HG03558 (cell line): Measurements from ENCODE around the gene POU2F1.
"Not testable (repeated sequence)": the region's sequence is repeated elsewhere in the genome, so short reads cannot be mapped to it uniquely, and the experiment has no call there.

ENCODE experiments used
- ATAC-seq: cut with Tn5 transposase; IDR thresholded peaks from one replicate; pipeline ENCODE4 v1.9.1; 2021; ENCODE audit warnings: moderate number of reproducible peaks; ENCODE audit not compliant: unreplicated experiment; ENCODE audit errors: extremely low read depth

POU2F1 gene

DNA sequence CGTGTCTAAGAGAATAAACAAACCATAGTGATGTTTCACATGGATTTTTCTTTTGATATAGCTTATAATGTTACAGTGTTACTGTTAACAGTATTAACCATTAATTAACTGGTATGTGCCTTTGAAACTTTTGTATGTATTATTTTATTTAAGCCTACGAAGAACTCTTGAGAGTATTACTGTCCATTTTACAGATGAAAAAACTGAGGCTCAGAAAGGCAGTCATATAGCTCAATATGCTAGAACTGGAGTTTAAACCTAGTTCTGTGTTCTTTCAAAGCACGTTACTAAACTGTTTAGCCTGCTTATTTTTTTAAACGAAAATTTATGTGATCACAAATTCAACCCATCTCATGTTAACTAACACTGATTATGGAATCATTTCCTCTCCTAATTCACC lies 83.5 kb downstream of the POU2F1 start:
- ATAC-seq, result no peak

DNA sequence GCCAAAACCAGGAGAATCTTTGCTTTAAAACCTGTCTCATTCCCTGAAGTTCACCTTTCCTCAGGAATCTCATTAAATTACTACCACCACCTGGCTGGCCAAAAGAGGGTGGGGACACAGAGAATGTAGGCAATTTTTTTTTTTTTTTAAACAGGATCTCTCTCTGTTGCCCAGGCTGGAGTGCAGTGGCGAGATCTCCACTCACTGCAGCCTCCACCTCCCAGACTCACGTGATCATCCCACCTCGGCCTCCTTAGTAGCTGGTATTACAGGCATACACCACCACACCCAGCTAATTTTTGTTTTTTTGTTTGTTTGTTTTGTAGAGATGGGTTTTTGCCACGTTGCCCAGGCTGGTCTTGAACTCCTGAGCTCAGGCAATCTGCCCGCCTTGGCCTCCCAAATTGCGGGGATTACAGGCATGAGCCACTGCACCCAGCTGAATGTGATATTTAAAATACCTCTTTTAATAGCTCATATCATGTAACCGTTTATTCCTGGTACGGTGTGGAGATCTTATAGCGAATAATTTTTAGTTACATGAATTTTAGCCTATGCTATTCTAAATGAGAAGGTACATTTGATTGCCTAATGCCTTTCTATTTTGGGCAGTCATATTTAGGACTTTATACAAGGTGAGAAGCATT lies 84.5 kb downstream of the POU2F1 start:
- ATAC-seq, result no peak

DNA sequence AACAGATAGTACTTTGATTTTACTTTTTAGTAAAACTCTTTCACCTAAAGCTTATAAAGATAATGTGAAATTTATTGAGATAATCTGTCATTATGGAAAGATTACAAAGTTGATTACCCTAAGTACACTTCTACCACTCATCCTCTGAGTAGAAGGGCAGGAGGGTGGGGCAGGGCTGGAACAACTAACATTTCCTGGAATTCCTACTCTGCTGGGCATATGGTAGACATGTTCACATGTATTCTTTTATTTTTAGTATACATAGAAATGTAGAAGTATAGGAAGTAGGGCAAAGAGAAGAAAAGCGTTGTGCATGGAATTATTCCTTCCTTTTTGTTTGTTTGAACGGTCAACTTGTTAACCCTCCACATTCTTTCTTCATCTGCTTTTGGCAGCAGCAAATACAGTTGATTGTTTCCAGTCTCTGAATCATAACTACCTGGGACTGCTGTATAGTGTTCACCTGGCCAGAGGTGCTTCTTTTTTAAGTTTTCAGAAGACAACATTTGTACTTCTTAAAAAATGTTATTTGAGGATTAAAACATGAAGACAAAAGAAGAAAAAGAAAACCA lies 85.1 kb downstream of the POU2F1 start:
- ATAC-seq, result no peak

DNA sequence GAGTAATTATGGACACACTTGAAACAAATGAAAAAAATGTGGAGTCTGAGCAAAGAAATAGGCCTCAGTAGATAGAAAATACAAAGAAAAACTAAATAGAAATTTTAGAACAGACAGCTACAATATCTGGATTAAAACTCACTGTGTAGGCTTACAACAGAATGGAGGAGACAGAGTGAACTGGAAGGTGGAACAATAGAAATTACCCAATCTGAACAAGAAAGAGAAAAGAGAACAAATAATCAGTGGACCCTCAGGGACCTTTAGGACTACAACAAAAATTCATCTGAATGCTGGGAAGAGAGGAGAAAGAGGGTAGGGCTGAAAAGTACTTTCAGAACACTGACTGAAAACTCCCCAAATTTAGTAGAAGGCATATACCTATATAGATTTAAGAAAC lies 90.0 kb downstream of the POU2F1 start:
- no peak for ATAC-seq

DNA sequence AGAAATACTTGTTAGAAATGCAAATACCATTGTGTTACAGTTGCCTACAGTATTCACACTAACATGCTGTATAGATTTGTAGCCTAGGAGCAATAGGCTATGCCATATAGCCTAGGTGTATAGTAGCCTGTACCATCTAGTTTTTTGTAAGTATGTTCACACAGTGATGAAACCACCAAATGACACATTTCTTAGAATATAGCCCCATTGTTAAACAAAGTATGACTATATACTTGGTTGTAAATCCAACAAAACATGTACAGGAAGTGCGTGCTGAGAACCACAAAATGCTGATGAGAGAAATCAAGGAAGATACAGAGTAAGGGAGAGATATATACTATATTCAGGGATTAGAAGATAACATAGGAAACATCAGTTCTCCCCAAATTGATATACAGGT lies 92.2 kb downstream of the POU2F1 start:
- no peak for ATAC-seq

DNA sequence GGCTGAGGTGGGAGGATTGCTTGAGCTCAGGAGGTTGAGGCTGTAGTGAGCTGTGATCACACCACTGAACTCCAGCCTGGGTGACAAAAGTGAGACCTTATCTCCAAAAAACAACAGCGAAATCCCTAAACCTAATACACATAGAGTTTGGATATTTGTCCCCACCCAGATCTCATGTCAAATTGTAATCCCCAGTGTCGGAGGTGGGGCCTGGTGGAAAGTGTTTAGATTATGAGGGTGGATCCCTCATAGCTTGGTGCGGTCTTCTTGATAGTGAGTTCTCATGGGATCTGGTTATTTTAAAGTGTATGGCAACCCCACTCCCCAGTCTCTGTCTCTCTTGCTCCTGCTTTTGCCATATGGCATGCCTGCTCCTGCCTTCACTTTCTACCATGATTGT lies 94.0 kb downstream of the POU2F1 start:
- no peak for ATAC-seq

DNA sequence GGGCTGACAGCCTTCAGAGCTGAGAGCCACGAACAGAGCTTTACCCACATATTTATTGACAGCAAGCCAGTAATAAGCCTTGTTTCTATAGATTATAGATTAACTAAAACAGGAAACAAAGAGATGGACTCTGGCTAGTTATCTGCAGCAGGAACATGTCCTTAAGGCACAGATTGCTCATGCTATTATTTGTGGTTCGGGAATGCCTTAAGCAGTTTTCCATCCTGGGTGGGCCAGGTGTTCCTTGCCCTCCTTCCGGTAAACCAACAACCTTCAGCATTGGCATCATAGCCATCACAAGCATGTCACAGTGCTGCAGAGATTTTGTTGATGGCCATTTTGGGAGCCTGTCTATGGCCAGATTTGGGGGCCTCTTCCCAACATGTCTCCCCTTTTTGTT lies 96.8 kb downstream of the POU2F1 start:
- ATAC-seq, result no peak

DNA sequence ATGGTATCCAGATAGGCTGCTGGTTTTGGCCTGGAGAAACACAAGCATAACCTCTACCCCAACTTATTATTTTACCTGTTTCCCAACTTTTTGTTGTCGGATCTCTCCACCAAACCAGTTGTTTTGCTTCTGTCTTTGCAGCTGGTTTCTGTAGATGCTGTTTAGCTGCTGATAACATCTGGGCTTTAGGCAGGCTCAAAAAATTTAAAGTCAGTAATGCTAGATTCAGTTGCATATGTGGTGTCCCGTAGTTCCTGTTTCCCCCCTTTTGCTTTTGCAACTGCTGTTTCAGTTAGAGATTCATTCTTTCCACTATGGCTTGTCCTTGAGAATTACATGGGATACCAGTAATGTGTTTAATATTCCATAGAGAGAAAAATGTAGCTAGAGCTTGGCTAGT lies 98.5 kb downstream of the POU2F1 start:
- ATAC-seq, result not testable (repeated sequence)

DNA sequence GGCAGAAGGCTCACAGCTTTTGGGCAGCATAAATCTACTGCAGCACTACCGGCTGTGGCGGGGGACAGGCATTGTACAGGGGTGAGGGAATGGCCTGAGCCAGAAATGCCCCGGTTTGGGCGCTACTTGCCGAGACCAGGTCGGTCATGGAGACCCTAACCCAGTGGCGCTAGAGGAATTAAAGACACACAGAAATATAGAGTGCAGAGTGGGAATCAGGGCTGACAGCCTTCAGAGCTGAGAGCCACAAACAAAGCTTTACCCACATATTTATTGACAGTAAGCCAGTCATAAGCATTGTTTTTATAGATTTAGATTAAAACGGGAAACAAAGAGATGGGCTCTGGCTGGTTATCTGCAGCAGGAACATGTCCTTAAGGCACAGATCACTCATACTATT lies 101.8 kb downstream of the POU2F1 start:
- ATAC-seq, result no peak

DNA sequence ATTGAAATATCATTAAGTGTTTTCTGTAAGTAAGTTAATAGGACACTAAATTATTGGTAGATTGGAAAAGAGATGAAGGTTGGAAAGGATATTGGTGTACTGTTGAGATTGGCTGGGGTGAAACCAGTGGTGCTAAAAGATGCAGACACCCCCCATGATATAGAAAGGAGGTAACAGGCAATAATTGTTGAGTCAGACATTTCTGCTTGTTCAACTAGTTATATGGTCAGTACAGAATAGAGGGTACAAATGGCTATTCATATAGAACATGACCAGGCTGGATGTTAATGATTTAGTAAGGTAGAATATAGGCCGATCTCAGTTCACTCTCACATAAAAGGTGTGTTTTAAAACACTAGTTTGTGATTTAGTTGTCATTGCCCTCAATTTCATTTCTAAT lies 104.5 kb downstream of the POU2F1 start:
- no peak for ATAC-seq

DNA sequence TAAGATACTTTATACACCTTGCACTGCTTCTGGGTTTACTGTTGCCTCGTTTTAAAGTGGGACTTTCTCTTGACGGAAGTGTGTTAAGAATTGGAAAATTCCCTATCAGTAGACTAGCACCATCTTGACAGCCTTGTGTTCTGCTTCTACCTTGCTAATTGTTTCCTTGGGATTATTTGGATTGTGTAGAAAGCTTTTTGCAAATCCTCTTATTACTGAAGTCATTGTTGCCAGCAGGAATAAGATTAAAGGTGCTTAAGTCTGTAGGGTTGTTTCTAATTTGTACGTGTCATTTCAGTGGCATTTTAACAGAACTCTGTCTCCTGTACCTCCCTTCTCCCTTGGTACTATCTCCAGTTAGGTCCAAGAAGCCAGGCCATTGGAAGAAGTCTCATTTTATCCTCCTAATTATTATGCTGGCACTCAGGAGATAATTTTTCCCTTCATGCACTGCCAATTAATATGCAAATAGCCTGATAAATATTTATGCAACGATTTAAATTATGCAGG lies 107.7 kb downstream of the POU2F1 start:
- no peak for ATAC-seq

DNA sequence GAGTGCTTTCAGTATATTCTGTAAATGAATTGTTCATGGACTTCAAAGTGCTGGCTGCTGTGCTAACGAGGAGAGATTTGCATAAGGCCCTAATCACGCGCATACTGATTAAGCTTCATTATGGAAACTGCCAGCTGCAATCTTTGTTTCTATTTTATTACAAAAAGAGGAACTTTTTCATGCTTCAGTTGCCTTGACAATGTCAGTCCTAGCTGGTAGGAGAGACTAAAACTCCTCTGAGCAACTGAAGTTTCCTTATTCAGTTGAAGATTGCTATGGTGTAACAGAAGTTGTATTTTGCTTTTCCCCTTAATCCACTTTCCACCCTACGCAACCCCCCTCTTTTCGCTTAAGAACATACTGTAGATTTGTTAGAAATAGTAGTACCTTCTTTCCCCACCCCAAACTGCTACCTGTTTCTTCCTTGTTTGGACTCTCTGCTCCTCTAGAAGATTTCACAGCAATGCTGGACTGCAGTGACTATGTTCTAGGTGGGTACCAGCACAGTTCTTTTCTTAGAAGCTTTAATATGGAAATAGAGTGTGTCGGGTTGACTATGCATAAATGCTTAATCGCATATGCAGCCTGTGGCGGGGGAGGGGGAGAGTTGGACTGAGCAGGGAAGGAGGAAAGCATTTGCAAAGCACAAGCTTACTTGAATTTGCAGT lies 108.3 kb downstream of the POU2F1 start:
- peak; percentile 42 for ATAC-seq

DNA sequence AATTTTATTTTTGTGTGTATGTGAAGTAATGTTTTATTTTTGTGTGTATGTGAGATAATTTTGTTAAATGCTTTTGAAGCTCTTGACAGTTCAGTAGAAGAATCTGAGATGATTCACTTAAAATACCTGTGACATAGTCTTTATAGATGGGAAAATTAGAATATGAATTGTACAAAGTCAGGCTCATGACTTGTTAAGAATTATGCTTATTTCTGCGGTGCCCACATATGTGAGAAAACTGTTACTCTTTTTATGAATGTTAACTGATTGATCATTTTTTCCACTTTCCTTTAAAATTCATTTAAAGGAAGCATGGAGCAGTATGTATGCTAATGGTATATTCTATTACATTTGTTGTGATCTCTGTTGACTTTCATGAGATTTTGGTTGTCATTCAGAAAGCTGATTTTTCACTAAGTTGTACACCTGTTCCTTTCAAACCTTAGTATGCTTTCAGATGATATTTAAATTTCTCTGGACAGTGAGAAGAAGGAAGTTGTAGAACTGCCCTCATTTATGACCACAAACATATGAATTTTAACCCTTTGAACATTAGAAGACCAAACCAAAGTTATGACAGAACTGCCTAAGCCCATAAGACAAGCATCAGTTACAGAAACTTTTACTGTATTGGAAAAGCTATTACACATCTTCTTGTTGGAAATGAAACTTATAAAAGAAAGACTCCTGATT lies 110.1 kb downstream of the POU2F1 start:
- peak; percentile 27 for ATAC-seq

DNA sequence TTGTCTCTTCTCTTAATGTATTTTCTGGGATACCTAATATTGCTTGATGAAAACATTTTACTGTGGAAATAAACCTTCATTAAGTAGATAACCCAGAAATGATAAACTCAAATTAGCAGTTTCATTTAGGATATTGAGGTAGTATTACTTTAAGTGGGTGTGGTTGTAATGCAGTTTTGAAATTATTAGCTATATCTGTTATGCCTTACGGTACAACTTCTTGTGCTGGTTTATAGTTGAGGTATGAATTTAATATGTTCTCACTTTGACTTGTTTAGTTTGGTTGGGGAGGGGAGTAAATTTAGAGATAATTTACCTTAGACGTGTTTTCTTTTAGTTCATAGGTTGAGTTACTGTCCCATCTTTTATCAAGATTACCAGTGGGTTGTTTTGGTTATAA lies 111.0 kb downstream of the POU2F1 start:
- no peak for ATAC-seq

DNA sequence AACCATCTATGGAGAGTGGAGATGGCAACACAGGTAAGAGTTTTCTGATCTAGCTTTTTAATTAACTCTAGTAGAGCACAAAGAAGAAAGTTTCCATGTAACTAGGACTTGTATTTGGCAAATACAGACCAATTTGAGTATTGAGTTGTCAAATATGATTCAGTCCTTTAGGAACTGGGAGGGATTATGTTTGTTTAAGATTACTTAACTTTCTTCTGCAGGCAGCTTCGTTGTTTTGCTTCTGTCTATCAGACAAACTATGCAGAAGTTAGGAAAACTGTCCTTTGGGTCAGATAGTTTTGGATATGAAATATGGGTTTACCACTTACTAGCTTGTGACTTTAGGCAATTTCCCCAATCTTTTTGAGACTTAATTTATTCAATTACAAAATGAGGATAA lies 111.8 kb downstream of the POU2F1 start:
- no peak for ATAC-seq

DNA sequence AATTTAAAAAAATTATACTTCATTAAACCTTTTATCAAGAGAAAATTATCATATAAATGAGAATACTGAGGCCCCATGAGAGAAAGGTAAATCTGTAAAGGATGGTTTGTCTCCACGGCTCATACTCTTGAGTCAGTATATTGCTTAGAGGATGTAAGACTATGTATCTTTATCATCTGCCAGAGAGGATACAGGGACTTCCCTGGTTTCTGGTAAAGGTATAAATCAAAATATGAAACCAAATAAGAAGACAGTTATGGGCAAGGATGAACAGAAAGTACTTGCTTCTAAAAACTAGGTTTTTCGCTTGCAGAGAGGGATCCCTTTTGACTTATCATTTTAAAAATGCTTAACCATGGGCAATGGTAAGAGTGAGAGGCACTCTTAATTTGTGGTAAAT lies 112.4 kb downstream of the POU2F1 start:
- no peak for ATAC-seq

DNA sequence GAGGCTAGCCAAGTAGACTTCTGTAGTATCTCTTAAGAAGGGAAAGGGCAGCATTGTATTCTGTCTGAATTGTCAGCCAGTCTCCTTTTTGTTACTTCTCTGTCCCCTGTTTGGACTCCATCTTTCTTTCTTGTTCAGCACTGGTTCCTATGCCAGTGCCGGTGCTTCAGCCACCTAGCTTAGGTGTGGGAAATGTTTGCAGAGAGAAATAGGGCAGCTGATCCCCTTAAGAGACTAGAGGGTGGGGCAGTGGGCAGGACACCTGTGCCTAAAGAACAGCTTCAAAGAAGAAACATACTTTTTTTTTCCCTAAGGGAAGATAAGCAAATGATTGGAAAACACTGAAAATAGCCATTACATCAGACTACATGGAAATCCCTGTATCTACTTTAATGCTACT lies 113.0 kb downstream of the POU2F1 start:
- no peak for ATAC-seq

DNA sequence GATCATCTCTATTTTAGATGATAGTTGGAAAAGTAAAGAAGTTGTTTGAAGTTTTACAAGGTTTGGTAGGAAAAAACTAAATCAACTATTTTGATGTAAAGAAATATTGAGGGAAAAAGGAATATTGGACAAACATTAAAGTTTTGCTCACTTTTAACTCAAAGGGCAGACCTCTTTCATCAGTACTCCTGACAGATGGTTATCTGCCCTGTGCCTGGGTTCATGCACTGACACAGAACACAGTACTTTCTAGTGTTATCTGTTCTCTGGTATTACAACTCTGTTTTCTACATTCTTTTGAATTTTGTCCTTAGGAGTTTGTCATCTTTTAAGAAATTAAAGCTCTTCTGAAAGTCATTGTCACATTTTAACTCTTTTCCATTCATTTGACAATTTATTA lies 118.7 kb downstream of the POU2F1 start:
- ATAC-seq, result no peak

DNA sequence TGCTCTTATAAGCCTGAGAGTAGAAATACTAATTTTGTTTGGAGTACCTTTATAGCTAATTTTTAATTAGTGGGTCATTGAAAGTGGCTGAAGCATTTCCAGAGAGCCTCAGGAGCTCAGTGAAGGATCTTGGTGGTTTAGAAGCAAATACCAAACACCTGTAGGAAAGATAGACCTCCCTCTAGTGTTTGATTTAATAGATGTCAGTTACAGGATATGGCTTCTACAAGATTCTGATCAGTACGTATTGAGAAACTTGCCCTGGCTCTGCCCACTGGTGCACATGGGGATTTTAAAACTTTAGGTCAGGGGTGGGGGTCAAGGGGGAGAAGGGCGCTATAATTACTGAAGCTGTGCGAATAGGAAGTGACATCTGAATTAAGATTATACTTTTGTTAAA lies 122.2 kb downstream of the POU2F1 start:
- ATAC-seq, result no peak

DNA sequence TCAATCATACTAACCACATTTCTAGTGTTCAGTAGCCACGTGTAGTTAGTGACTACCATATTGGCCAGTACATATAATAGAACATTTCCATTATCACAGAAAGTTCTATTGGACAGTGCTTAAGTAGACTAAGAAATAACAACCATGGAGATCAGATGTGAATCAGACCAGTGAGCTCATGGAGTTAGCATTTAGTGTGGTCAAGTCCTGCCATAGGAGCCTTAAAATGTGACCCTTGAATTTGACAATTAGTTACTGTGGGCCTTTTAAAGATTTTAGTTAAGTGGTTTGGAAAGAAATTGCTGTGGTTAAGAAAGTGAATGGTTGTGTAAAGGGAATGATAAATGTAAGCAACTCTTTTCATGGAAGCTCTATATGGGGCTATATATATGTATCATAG lies 123.4 kb downstream of the POU2F1 start:
- no peak for ATAC-seq
